GM12878 (cell line): ENCODE measurements around the gene RAB7B. TPM values are rescaled to one million over a fixed set of nuclear protein-coding genes. Genes with fewer than 3 reads are reported as not detected.

Source experiments
- BMI1 ChIP-seq: fragments of 450-650 bp; IDR thresholded peaks from 2 replicates; pipeline ENCODE4 v1.6.1; 2016; ENCODE audit warnings: mild to moderate bottlenecking, moderate library complexity, borderline replicate concordance
- CBX3 ChIP-seq: fragments of 200-600 bp; sonication (generic); IDR thresholded peaks from 2 replicates; pipeline ENCODE4 v1.6.1; 2016; ENCODE audit warnings: low read depth, borderline replicate concordance
- FOXM1 ChIP-seq: IDR thresholded peaks from 2 replicates; pipeline ENCODE4 v1.6.1; 2012; ENCODE audit warnings: low read depth, mild to moderate bottlenecking, inconsistent platforms, low read length, moderate library complexity
- GABPA ChIP-seq: IDR thresholded peaks from 2 replicates; pipeline ENCODE4 v1.6.1; 2014; ENCODE audit warnings: antibody characterized with exemption, low read depth, mild to moderate bottlenecking, inconsistent platforms
- GATAD2B ChIP-seq: fragments of 450-650 bp; conservative IDR thresholded peaks from 2 replicates; pipeline ENCODE4 v1.6.1; 2017; ENCODE audit warnings: low read depth, mild to moderate bottlenecking, moderate library complexity
- HDAC6 ChIP-seq: fragments of 200-600 bp; sonication (generic); IDR thresholded peaks from one replicate; pipeline ENCODE4 v1.8.0; 2017; ENCODE audit warnings: antibody characterized with exemption; ENCODE audit not compliant: unreplicated experiment
- IKZF1 ChIP-seq: fragments of 450-650 bp; conservative IDR thresholded peaks from 2 replicates; pipeline ENCODE4 v1.6.1; 2017; ENCODE audit warnings: antibody characterized with exemption, mild to moderate bottlenecking
- KAT2A ChIP-seq: conservative IDR thresholded peaks from 2 replicates; pipeline ENCODE4 v1.6.1; 2011; ENCODE audit warnings: low read depth, low read length; ENCODE audit not compliant: control insufficient read depth
- LARP7 ChIP-seq: fragments of 450-650 bp; IDR thresholded peaks from 2 replicates; pipeline ENCODE4 v1.6.1; 2017; ENCODE audit warnings: mild to moderate bottlenecking
- MYB ChIP-seq: fragments of 150-350 bp; IDR thresholded peaks from 2 replicates; pipeline ENCODE4 v1.6.1; 2014; ENCODE audit warnings: mild to moderate bottlenecking, low read depth, low read length, borderline replicate concordance
- RB1 ChIP-seq: fragments of 450-650 bp; formaldehyde crosslinking; IDR thresholded peaks from 2 replicates; pipeline ENCODE4 v1.6.1; 2017; ENCODE audit warnings: mild to moderate bottlenecking, borderline replicate concordance
- SUZ12 ChIP-seq: fragments of 200-600 bp; sonication (generic); IDR thresholded peaks from one replicate; pipeline ENCODE4 v1.6.1; 2018; ENCODE audit warnings: antibody characterized with exemption, mild to moderate bottlenecking; ENCODE audit not compliant: unreplicated experiment
- YBX1 ChIP-seq: fragments of 450-650 bp; IDR thresholded peaks from 2 replicates; pipeline ENCODE4 v1.6.1; 2016; ENCODE audit warnings: antibody characterized with exemption
- ZNF622 ChIP-seq: fragments of 450-650 bp; IDR thresholded peaks from 2 replicates; pipeline ENCODE4 v1.6.1; 2017; ENCODE audit warnings: mild to moderate bottlenecking, inconsistent platforms
- polyA plus RNA-seq, 11 experiments: library from polyadenylated mRNA; depleted of rRNA in 4 of 11; unstranded in 6 of 11; stranded (reverse) in 5 of 11; fragments of >200 nt; fragmentation: Nextera tagmentation in 4 of 11; fragmentation: Illumina TruSeq in 1 of 11; extraction: Ambion mirVana in 4 of 11; extraction: Trizol in 1 of 11; gene quantifications; 1 replicate in 1 of 11; 2 replicates in 10 of 11; pipeline versions ENCODE4 v1.2.1 to v1.2.3, GENCODE V29; 2011 to 2016; ENCODE audit warnings: inconsistent platforms in 2 of 11, missing spikeins in 2 of 11, low read depth in 1 of 11
- total RNA-seq, 4 experiments: library from RNA; depleted of rRNA in 3 of 4; stranded (reverse); fragments of >200 nt in 3 of 4; fragmentation: Illumina TruSeq in 1 of 4; extraction: Trizol in 1 of 4; gene quantifications; 2 replicates each; pipeline versions ENCODE4 v1.2.1 to v1.2.3, GENCODE V29; 2013 to 2021
- TF ChIP-seq, protein P1 (sequence below): fragments of 450-650 bp; IDR thresholded peaks from 2 replicates; pipeline ENCODE4 v1.6.1; 2017; ENCODE audit warnings: mild to moderate bottlenecking, moderate library complexity
- TF ChIP-seq, protein P2 (sequence below): IDR thresholded peaks from 2 replicates; pipeline ENCODE4 v1.6.1; 2012; ENCODE audit warnings: mild to moderate bottlenecking, low read depth, low read length
- TF ChIP-seq, protein P3 (sequence below): fragments of 450-650 bp; IDR thresholded peaks from 2 replicates; pipeline ENCODE4 v1.6.1; 2017; ENCODE audit warnings: borderline replicate concordance
- TF ChIP-seq, protein P4 (sequence below): fragments of 450-650 bp; formaldehyde crosslinking; IDR thresholded peaks from 2 replicates; pipeline ENCODE4 v1.4.0; 2020; ENCODE audit warnings: mild to moderate bottlenecking, moderate library complexity

RAB7B gene
- total and polyA plus RNA-seq, 10 of the 15 experiments (the other 5 are each of a cell fraction or from before 2014, with no cell fraction given) = 0.09 TPM; not detected in 9

DNA sequence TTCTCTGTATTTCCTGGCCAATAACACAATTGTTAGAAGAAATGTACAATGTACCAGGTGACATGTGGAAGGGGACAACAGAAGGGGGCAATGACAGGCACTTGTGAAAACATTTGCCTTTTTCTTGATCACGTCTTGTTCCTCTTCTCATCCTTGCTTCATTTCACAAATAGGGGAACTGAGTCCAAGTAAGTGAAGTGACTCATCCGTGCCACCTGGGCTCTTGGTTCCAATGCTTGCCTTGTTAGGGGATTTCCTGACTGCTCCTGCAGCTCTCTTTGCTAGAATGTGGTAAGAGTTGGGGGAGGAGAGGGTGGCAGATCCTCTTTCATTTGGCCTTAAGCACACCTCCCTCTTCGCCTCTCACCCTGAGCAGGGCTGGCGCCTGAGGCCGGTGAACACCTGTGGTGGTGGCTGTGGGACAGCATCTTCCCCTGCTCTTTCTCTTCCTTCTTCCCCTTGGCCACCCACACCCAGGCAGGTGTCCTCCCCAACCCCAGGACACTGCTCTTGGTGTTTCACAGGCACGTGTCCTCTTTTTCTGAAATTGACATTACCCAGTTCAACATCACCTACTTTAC lies 47.5 kb upstream of the RAB7B start (continued):
- TF ChIP-seq, protein P1, sequence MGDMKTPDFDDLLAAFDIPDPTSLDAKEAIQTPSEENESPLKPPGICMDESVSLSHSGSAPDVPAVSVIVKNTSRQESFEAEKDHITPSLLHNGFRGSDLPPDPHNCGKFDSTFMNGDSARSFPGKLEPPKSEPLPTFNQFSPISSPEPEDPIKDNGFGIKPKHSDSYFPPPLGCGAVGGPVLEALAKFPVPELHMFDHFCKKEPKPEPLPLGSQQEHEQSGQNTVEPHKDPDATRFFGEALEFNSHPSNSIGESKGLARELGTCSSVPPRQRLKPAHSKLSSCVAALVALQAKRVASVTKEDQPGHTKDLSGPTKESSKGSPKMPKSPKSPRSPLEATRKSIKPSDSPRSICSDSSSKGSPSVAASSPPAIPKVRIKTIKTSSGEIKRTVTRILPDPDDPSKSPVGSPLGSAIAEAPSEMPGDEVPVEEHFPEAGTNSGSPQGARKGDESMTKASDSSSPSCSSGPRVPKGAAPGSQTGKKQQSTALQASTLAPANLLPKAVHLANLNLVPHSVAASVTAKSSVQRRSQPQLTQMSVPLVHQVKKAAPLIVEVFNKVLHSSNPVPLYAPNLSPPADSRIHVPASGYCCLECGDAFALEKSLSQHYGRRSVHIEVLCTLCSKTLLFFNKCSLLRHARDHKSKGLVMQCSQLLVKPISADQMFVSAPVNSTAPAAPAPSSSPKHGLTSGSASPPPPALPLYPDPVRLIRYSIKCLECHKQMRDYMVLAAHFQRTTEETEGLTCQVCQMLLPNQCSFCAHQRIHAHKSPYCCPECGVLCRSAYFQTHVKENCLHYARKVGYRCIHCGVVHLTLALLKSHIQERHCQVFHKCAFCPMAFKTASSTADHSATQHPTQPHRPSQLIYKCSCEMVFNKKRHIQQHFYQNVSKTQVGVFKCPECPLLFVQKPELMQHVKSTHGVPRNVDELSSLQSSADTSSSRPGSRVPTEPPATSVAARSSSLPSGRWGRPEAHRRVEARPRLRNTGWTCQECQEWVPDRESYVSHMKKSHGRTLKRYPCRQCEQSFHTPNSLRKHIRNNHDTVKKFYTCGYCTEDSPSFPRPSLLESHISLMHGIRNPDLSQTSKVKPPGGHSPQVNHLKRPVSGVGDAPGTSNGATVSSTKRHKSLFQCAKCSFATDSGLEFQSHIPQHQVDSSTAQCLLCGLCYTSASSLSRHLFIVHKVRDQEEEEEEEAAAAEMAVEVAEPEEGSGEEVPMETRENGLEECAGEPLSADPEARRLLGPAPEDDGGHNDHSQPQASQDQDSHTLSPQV = no peak
- TF ChIP-seq RB1 (no peak; the same call in 1 of the 2 replicates), ZNF622 (no peak), KAT2A (no peak), GABPA (peak; percentile 56; the same call in 1 of the 2 replicates), CBX3 (no peak), SUZ12 (no peak), HDAC6 (no peak), FOXM1 (peak; percentile 99), YBX1 (no peak), BMI1 (peak; percentile 85), IKZF1 (peak; percentile 98), GATAD2B (peak; percentile 88; the same call in 1 of the 2 replicates), MYB (no peak), LARP7 (no peak)
- TF ChIP-seq, protein P2, sequence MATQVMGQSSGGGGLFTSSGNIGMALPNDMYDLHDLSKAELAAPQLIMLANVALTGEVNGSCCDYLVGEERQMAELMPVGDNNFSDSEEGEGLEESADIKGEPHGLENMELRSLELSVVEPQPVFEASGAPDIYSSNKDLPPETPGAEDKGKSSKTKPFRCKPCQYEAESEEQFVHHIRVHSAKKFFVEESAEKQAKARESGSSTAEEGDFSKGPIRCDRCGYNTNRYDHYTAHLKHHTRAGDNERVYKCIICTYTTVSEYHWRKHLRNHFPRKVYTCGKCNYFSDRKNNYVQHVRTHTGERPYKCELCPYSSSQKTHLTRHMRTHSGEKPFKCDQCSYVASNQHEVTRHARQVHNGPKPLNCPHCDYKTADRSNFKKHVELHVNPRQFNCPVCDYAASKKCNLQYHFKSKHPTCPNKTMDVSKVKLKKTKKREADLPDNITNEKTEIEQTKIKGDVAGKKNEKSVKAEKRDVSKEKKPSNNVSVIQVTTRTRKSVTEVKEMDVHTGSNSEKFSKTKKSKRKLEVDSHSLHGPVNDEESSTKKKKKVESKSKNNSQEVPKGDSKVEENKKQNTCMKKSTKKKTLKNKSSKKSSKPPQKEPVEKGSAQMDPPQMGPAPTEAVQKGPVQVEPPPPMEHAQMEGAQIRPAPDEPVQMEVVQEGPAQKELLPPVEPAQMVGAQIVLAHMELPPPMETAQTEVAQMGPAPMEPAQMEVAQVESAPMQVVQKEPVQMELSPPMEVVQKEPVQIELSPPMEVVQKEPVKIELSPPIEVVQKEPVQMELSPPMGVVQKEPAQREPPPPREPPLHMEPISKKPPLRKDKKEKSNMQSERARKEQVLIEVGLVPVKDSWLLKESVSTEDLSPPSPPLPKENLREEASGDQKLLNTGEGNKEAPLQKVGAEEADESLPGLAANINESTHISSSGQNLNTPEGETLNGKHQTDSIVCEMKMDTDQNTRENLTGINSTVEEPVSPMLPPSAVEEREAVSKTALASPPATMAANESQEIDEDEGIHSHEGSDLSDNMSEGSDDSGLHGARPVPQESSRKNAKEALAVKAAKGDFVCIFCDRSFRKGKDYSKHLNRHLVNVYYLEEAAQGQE = peak; percentile 26; the same call in 1 of the 2 replicates
- TF ChIP-seq, protein P3, sequence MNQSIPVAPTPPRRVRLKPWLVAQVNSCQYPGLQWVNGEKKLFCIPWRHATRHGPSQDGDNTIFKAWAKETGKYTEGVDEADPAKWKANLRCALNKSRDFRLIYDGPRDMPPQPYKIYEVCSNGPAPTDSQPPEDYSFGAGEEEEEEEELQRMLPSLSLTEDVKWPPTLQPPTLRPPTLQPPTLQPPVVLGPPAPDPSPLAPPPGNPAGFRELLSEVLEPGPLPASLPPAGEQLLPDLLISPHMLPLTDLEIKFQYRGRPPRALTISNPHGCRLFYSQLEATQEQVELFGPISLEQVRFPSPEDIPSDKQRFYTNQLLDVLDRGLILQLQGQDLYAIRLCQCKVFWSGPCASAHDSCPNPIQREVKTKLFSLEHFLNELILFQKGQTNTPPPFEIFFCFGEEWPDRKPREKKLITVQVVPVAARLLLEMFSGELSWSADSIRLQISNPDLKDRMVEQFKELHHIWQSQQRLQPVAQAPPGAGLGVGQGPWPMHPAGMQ = no peak
- TF ChIP-seq, protein P4, sequence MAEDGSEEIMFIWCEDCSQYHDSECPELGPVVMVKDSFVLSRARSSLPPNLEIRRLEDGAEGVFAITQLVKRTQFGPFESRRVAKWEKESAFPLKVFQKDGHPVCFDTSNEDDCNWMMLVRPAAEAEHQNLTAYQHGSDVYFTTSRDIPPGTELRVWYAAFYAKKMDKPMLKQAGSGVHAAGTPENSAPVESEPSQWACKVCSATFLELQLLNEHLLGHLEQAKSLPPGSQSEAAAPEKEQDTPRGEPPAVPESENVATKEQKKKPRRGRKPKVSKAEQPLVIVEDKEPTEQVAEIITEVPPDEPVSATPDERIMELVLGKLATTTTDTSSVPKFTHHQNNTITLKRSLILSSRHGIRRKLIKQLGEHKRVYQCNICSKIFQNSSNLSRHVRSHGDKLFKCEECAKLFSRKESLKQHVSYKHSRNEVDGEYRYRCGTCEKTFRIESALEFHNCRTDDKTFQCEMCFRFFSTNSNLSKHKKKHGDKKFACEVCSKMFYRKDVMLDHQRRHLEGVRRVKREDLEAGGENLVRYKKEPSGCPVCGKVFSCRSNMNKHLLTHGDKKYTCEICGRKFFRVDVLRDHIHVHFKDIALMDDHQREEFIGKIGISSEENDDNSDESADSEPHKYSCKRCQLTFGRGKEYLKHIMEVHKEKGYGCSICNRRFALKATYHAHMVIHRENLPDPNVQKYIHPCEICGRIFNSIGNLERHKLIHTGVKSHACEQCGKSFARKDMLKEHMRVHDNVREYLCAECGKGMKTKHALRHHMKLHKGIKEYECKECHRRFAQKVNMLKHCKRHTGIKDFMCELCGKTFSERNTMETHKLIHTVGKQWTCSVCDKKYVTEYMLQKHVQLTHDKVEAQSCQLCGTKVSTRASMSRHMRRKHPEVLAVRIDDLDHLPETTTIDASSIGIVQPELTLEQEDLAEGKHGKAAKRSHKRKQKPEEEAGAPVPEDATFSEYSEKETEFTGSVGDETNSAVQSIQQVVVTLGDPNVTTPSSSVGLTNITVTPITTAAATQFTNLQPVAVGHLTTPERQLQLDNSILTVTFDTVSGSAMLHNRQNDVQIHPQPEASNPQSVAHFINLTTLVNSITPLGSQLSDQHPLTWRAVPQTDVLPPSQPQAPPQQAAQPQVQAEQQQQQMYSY (CRISPR knock-in tag) = no peak
